T-cell (primary cell): ENCODE measurements around the gene ADAM22. TPM values are rescaled to one million over a fixed set of nuclear protein-coding genes. Genes with fewer than 3 reads are reported as not detected.
A peak's percentile ranks its signal among the peaks of the same experiment; 100 is the strongest.

Source experiments
- ATAC-seq, 4 experiments: fragments of 200-7000 bp in 3 of 4; fragments of 150-1000 bp in 1 of 4; cut with Tn5 transposase; replicated peaks in 1 of 4; 1 replicate in 3 of 4; 2 replicates in 1 of 4; pipeline ENCODE4 v1.10.0; 2021; ENCODE audit warnings: moderate library complexity in 3 of 4, mild to moderate bottlenecking in 2 of 4, moderate number of reproducible peaks in 1 of 4
- CTCF ChIA-PET, 2 donors: fragments of 300-600 bp; sonication (Branson Sonifier 250); formaldehyde crosslinking; loops; one replicate each; lab custom pipeline; 2022; ENCODE audit warnings: antibody characterized with exemption in 2 of 2; lab: Charles Lee
- POLR2A ChIA-PET, 2 donors: fragments of 300-600 bp; sonication (Branson Sonifier 250); formaldehyde crosslinking; loops; one replicate each; lab custom pipeline; 2022; ENCODE audit warnings: antibody characterized with exemption in 2 of 2; lab: Charles Lee
- DNase-seq, 35 experiments: peaks; one replicate each; pipeline versions ENCODE4 v3.0.0 to v3.0.0-alpha.2; 2013 to 2023
- H3K27ac ChIP-seq: one replicate; pipeline ENCODE4 v1.5.1; 2013; ENCODE audit warnings: low read length
- H3K27me3 ChIP-seq, 2 experiments: replicated peaks in 1 of 2; 1 replicate in 1 of 2; 2 replicates in 1 of 2; pipeline versions ENCODE4 v1.6.1 to v1.7.0; 2013; ENCODE audit warnings: low read length in 1 of 2, mixed read lengths in 1 of 2; ENCODE audit not compliant: control insufficient read depth in 2 of 2, insufficient read depth in 2 of 2; ENCODE audit errors: extremely low read depth in 1 of 2
- H3K36me3 ChIP-seq, 2 donors: 1 replicate in 1 of 2; 2 replicates in 1 of 2; pipeline versions ENCODE4 v1.6.1 to v1.7.0; 2013; ENCODE audit warnings: low read length in 1 of 2; ENCODE audit not compliant: control insufficient read depth in 2 of 2, insufficient read depth in 1 of 2; ENCODE audit errors: extremely low read depth in 1 of 2
- H3K4me1 ChIP-seq, 2 experiments: 1 replicate in 1 of 2; 2 replicates in 1 of 2; pipeline versions ENCODE4 v1.6.1 to v1.7.0; 2013; ENCODE audit warnings: low read length in 2 of 2, mixed read lengths in 1 of 2; ENCODE audit not compliant: insufficient read depth in 2 of 2, control insufficient read depth in 1 of 2; ENCODE audit errors: extremely low read depth in 1 of 2
- H3K4me3 ChIP-seq, 2 donors: 1 replicate in 1 of 2; 2 replicates in 1 of 2; pipeline versions ENCODE4 v1.5.1 to v1.7.0; 2013; ENCODE audit warnings: mild to moderate bottlenecking in 2 of 2, low read length in 1 of 2, moderate library complexity in 1 of 2; ENCODE audit not compliant: control insufficient read depth in 1 of 2; ENCODE audit errors: extremely low read depth in 1 of 2
- H3K9me3 ChIP-seq: 2 replicates; pipeline ENCODE4 v1.7.0; 2013
- H3K27ac Mint-ChIP-seq, 2 donors: one replicate each; pipeline ENCODE4 v1.8.0; 2020 to 2021; ENCODE audit warnings: mild to moderate bottlenecking in 2 of 2, mixed read lengths in 2 of 2
- H3K27me3 Mint-ChIP-seq, 2 donors: one replicate each; pipeline ENCODE4 v1.8.0; 2021 to 2022; ENCODE audit warnings: mixed read lengths in 2 of 2
- H3K36me3 Mint-ChIP-seq: one replicate; pipeline ENCODE4 v1.8.0; 2021; ENCODE audit warnings: mixed read lengths
- H3K4me1 Mint-ChIP-seq, 3 donors: one replicate each; pipeline ENCODE4 v1.8.0; 2020 to 2022; ENCODE audit warnings: mixed read lengths in 3 of 3, mild to moderate bottlenecking in 1 of 3
- H3K4me3 Mint-ChIP-seq, 3 donors: one replicate each; pipeline ENCODE4 v1.8.0; 2020 to 2022; ENCODE audit warnings: mild to moderate bottlenecking in 3 of 3, mixed read lengths in 3 of 3, moderate library complexity in 3 of 3
- H3K9me3 Mint-ChIP-seq, 3 donors: one replicate each; pipeline ENCODE4 v1.8.0; 2020 to 2022; ENCODE audit warnings: mixed read lengths in 3 of 3
- WGBS: methylation state at CpG from one replicate; pipeline ENCODE4 v1.1.5; 2013; ENCODE audit warnings: missing lambda C conversion rate; ENCODE audit not compliant: insufficient coverage; 5-methylcytosine and 5-hydroxymethylcytosine counted together
- total RNA-seq, 35 experiments: library from RNA in 6 of 35; stranded (reverse) in 6 of 35; fragments of 120-200 nt in 1 of 35; gene quantifications; one replicate each; pipeline versions ENCODE4 v1.2.1 to v1.2.4 and lab custom pipeline; 2013 to 2026

The ADAM22 gene
- total RNA-seq, 5 donors from 2014 or later (not counting 1 experiment from before 2014, with no cell fraction given): 2.9 to 5.6 (median 4.3) TPM

GRCh38 chr7:87926581-87927461 lies 7.2 kb upstream of the ADAM22 start:
- POLR2A ChIA-PET: interaction anchor here in 1 of 2 donors (0.6 kb wide), 1 partner anchor 11 kb away, joined by 3 read pairs; no protein-coding TSS in a partner anchor
- H3K9me3 ChIP-seq: no peaks in the 10 kb centered on the region
- H3K4me1 ChIP-seq: no peaks in the 10 kb centered on the region
- ATAC-seq: no peak
- no peak overlapping the region for H3K27ac ChIP-seq
- H3K36me3 Mint-ChIP-seq: no peaks in the 10 kb centered on the region
- no peaks in the 10 kb centered on the region for H3K4me1 Mint-ChIP-seq
- DNase-seq: no peak
- H3K27me3 Mint-ChIP-seq: peaks cover 0 to 3% of the 10 kb centered on the region in 2 donors
- H3K9me3 Mint-ChIP-seq: no peaks in the 10 kb centered on the region
- H3K4me3 Mint-ChIP-seq: no peak overlapping the region
- H3K36me3 ChIP-seq: no peaks in the 10 kb centered on the region
- CTCF ChIA-PET: interaction anchor here in 1 of 2 donors (0.7 kb wide), 2 partner anchors 41 to 63 kb away, joined by 3 read pairs; no protein-coding TSS in a partner anchor
- H3K27me3 ChIP-seq: no peaks in the 10 kb centered on the region
- WGBS: 33% methylated on average over 5 of the region's 6 CpGs
- H3K4me3 ChIP-seq: no peak overlapping the region
- no peak overlapping the region for H3K27ac Mint-ChIP-seq

GRCh38 chr7:87933605-87933952 lies 472 bp upstream of the ADAM22 start:
- Histone ChIP-seq H3K27me3 (no peaks in the 10 kb centered on the region), H3K9me3 (no peaks in the 10 kb centered on the region), H3K27ac (peak overlapping the region; percentile 49), H3K4me3 (peak overlapping the region; percentile 65 to 89), H3K4me1 (peaks cover 0 to 11% of the 10 kb centered on the region in 2 experiments), H3K36me3 (no peaks in the 10 kb centered on the region)
- Mint-ChIP-seq H3K4me1 (peaks cover 11 to 21% (median 11%) of the 10 kb centered on the region in 3 donors), H3K36me3 (no peaks in the 10 kb centered on the region), H3K4me3 (peak overlapping the region; percentile 87 to 91 (median 88)), H3K9me3 (no peaks in the 10 kb centered on the region), H3K27ac (peak overlapping the region; percentile 69 to 82), H3K27me3 (peaks cover 0 to 2% of the 10 kb centered on the region in 2 donors)
- ChIA-PET POLR2A (interaction anchor here (0.5 to 0.8 kb wide), 3 partner anchors 286 to 711 kb away, joined by 3 read pairs; partner anchors contain the start of gene SRI (in 1 of the 2)), CTCF (interaction anchor here (0.5 to 1.3 kb wide), 3 partner anchors 47 to 287 kb away, joined by 3 to 8 read pairs (median 4); partner anchors contain the start of gene SRI (in 1 of the 2))
- no CpG with 5 or more reads among the region's 9 CpGs for WGBS
- DNase-seq (peak in 1 of 35 experiments; percentile 4), ATAC-seq (peak; percentile 14 to 53 (median 20))

GRCh38 chr7:87934699-87935383 lies 790 bp downstream of the ADAM22 start:
- peaks cover 11 to 21% (median 11%) of the 10 kb centered on the region in 3 donors for H3K4me1 Mint-ChIP-seq
- WGBS: 10% methylated on average over 30 of the region's 47 CpGs
- peak overlapping the region; percentile 65 to 89 for H3K4me3 ChIP-seq
- ATAC-seq (no peak), DNase-seq (peak in 10 of 35 experiments; percentile 1 to 38 (median 9))
- H3K9me3 ChIP-seq: no peaks in the 10 kb centered on the region
- POLR2A ChIA-PET: interaction anchor here (0.6 to 0.8 kb wide), 3 partner anchors 23 to 346 kb away, joined by 3 read pairs; no protein-coding TSS in a partner anchor
- CTCF ChIA-PET: interaction anchor here (0.6 to 1.3 kb wide), 5 partner anchors 48 to 771 kb away, joined by 3 to 8 read pairs (median 5); partner anchors contain the start of gene SRI (in 1 of the 2)
- peak overlapping the region; percentile 87 to 91 (median 88) for H3K4me3 Mint-ChIP-seq
- no peak overlapping the region for H3K27ac ChIP-seq
- peaks cover 0 to 2% of the 10 kb centered on the region in 2 donors for H3K27me3 Mint-ChIP-seq
- H3K27me3 ChIP-seq: no peaks in the 10 kb centered on the region
- H3K9me3 Mint-ChIP-seq: no peaks in the 10 kb centered on the region
- H3K36me3 Mint-ChIP-seq: peaks cover 4% of the 10 kb centered on the region
- H3K4me1 ChIP-seq: peaks cover 0 to 11% of the 10 kb centered on the region in 2 experiments
- H3K27ac Mint-ChIP-seq: peak overlapping the region in 1 of 2 donors; percentile 48
- no peaks in the 10 kb centered on the region for H3K36me3 ChIP-seq

GRCh38 chr7:87935384-87935706 lies 1.3 kb downstream of the ADAM22 start:
- ATAC-seq (no peak), DNase-seq (peak in 2 of 35 experiments; percentile 1 to 8)
- Histone ChIP-seq H3K9me3 (no peaks in the 10 kb centered on the region), H3K27me3 (no peaks in the 10 kb centered on the region), H3K4me3 (peak overlapping the region; percentile 65 to 89), H3K4me1 (peaks cover 0 to 11% of the 10 kb centered on the region in 2 experiments), H3K36me3 (no peaks in the 10 kb centered on the region), H3K27ac (no peak overlapping the region)
- 64% methylated on average over 5 of the region's 8 CpGs for WGBS
- ChIA-PET POLR2A (interaction anchor here (0.6 to 0.8 kb wide), 3 partner anchors 24 to 346 kb away, joined by 3 read pairs; no protein-coding TSS in a partner anchor), CTCF (interaction anchor here (0.9 to 1.0 kb wide), 2 partner anchors 48 to 49 kb away, joined by 3 to 4 read pairs; no protein-coding TSS in a partner anchor)
- Mint-ChIP-seq H3K4me3 (peak overlapping the region; percentile 87 to 91 (median 88)), H3K9me3 (no peaks in the 10 kb centered on the region), H3K27me3 (peaks cover 0 to 2% of the 10 kb centered on the region in 2 donors), H3K27ac (no peak overlapping the region), H3K4me1 (peaks cover 11 to 21% (median 11%) of the 10 kb centered on the region in 3 donors), H3K36me3 (peaks cover 4% of the 10 kb centered on the region)

- CTCF ChIA-PET: no interaction called here
These were observed 7.1 kb downstream of the ADAM22 start for GRCh38 chr7:87941138-87941537.

GRCh38 chr7:87944547-87944946 lies 10.5 kb downstream of the ADAM22 start:
- Histone ChIP-seq H3K4me3 (no peak overlapping the region), H3K4me1 (no peaks in the 10 kb centered on the region), H3K9me3 (no peaks in the 10 kb centered on the region), H3K27me3 (no peaks in the 10 kb centered on the region), H3K36me3 (no peaks in the 10 kb centered on the region), H3K27ac (no peak overlapping the region)
- ATAC-seq (no peak), DNase-seq (no peak)
- POLR2A ChIA-PET: interaction anchor here in 1 of 2 donors (0.7 kb wide), 1 partner anchor 72 kb away, joined by 5 read pairs; no protein-coding TSS in a partner anchor
- no CpG with 5 or more reads among the region's 3 CpGs for WGBS
- CTCF ChIA-PET: no interaction called here
- no peaks in the 10 kb centered on the region for H3K27me3 Mint-ChIP-seq
- H3K4me1 Mint-ChIP-seq: peaks cover 0 to 3% (median 0%) of the 10 kb centered on the region in 3 donors
- no peak overlapping the region for H3K27ac Mint-ChIP-seq
- H3K9me3 Mint-ChIP-seq: no peaks in the 10 kb centered on the region
- no peak overlapping the region for H3K4me3 Mint-ChIP-seq
- no peaks in the 10 kb centered on the region for H3K36me3 Mint-ChIP-seq

More at GRCh38 chr7:87941138-87941537, 7.1 kb downstream of the ADAM22 start:
- Mint-ChIP-seq H3K4me1 (peaks cover 0 to 5% (median 0%) of the 10 kb centered on the region in 3 donors), H3K27me3 (no peaks in the 10 kb centered on the region), H3K4me3 (no peak overlapping the region), H3K9me3 (no peaks in the 10 kb centered on the region), H3K36me3 (peaks cover 4% of the 10 kb centered on the region), H3K27ac (no peak overlapping the region)
- no peaks in the 10 kb centered on the region for H3K27me3 ChIP-seq
- no peaks in the 10 kb centered on the region for H3K4me1 ChIP-seq
- no peak for ATAC-seq
- no peak overlapping the region for H3K27ac ChIP-seq
- no peaks in the 10 kb centered on the region for H3K36me3 ChIP-seq
- POLR2A ChIA-PET: no interaction called here
- WGBS: 90% methylated on average over 2 of the region's 4 CpGs
- H3K9me3 ChIP-seq: no peaks in the 10 kb centered on the region
- H3K4me3 ChIP-seq: no peak overlapping the region
- DNase-seq: no peak
